RWPE2 (cell line): ENCODE data around the gene COL4A6.
A peak's percentile ranks its signal among the peaks of the same experiment; 100 is the strongest.

Experiments used
- ATAC-seq: fragments of 200-7000 bp; cut with Tn5 transposase; 3 replicates; pipeline ENCODE4 v1.9.1; 2021; ENCODE audit warnings: low read depth
- DNase-seq: peaks from one replicate; pipeline ENCODE4 v3.0.0-alpha.2; 2020; ENCODE audit warnings: low spot score
- H3K27ac ChIP-seq: fragments of 450-650 bp; 2 replicates; pipeline ENCODE4 v1.5.1; 2017; ENCODE audit warnings: mild to moderate bottlenecking; ENCODE audit not compliant: poor library complexity, severe bottlenecking
- H3K27me3 ChIP-seq: fragments of 250-450 bp; sonication (Bioruptor Pico); 2 replicates; pipeline ENCODE4 v1.5.1; 2021; ENCODE audit warnings: mild to moderate bottlenecking, moderate library complexity; ENCODE audit not compliant: insufficient read depth, poor library complexity, severe bottlenecking
- H3K36me3 ChIP-seq: fragments of 250-450 bp; sonication (Bioruptor Pico); 2 replicates; pipeline ENCODE4 v1.5.1; 2020; ENCODE audit warnings: low read depth, mild to moderate bottlenecking, moderate library complexity
- H3K4me1 ChIP-seq: fragments of 250-450 bp; sonication (Bioruptor Pico); 2 replicates; pipeline ENCODE4 v1.5.1; 2021; ENCODE audit warnings: mild to moderate bottlenecking, moderate library complexity; ENCODE audit not compliant: insufficient read depth, poor library complexity, severe bottlenecking
- H3K4me3 ChIP-seq: fragments of 250-450 bp; sonication (Bioruptor Pico); 2 replicates; pipeline ENCODE4 v1.5.1; 2021; ENCODE audit warnings: mild to moderate bottlenecking, moderate library complexity; ENCODE audit not compliant: severe bottlenecking
- H3K9me3 ChIP-seq: fragments of 250-450 bp; sonication (Bioruptor Pico); 2 replicates; pipeline ENCODE4 v1.5.1; 2021; ENCODE audit warnings: mild to moderate bottlenecking, moderate library complexity; ENCODE audit not compliant: severe bottlenecking
- TF ChIP-seq, protein P1 (sequence below): fragments of 450-650 bp; IDR thresholded peaks from one replicate; pipeline ENCODE4 v1.5.1; 2017; ENCODE audit warnings: mild to moderate bottlenecking, moderate library complexity; ENCODE audit not compliant: poor library complexity, severe bottlenecking

COL4A6 gene

DNA sequence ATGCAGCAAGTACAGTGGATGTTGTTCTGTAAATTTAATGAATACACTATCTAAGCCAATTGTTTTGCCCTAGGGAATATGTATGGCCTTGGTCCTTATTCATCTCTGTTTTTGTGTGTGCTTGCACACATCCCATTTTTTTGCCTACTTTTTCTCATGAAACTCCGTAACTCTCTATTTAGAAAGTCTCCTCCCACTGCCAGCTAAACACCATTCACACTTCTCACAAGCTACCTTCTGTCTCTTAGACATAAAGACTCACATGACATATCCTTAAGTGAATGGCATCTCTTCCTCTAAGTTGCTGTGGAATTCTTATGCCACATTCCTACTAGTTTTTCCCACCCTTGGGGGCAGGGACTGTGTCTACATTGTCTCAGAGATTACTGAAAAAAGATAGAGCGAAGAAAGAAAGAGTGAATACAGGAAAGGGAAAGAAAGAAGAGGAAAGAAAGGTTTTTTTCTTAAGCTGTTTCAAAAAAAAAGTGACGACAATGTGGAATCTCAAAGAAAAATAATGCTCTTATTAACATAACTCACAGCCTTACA is 229.1 kb downstream of the COL4A6 start:
- Histone ChIP-seq H3K4me3 (no peak overlapping the region), H3K36me3 (0 out of 2 replicates have a peak, but pooled peaks cover 3% of the 10 kb centered on the region), H3K9me3 (no peaks in the 10 kb centered on the region), H3K27me3 (no peaks in the 10 kb centered on the region), H3K27ac (no peak overlapping the region), H3K4me1 (no peaks in the 10 kb centered on the region)
- TF ChIP-seq, protein P1, sequence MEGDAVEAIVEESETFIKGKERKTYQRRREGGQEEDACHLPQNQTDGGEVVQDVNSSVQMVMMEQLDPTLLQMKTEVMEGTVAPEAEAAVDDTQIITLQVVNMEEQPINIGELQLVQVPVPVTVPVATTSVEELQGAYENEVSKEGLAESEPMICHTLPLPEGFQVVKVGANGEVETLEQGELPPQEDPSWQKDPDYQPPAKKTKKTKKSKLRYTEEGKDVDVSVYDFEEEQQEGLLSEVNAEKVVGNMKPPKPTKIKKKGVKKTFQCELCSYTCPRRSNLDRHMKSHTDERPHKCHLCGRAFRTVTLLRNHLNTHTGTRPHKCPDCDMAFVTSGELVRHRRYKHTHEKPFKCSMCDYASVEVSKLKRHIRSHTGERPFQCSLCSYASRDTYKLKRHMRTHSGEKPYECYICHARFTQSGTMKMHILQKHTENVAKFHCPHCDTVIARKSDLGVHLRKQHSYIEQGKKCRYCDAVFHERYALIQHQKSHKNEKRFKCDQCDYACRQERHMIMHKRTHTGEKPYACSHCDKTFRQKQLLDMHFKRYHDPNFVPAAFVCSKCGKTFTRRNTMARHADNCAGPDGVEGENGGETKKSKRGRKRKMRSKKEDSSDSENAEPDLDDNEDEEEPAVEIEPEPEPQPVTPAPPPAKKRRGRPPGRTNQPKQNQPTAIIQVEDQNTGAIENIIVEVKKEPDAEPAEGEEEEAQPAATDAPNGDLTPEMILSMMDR = no peak
- DNase-seq = no peak
- ATAC-seq = no peak

DNA sequence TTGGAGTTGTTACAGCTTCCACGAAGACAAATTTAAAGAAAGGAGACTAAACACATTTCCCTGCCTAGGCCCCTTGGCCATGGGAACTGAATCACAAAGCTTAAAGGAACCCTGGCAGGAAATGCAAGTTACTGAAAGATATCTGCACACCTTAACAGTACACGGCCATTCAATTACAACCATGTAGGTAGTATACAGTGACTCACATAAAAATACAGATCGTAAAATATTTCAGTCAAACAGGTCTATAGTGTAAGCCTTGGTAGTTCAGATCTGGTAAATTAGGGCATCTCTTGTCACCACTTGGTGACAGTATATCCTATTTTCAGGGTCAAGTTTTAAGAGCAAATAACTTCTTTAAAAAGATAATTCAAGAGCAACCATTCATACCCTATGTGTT is 234.7 kb downstream of the COL4A6 start:
- Histone ChIP-seq H3K27ac (no peak overlapping the region), H3K36me3 (peaks cover 6% of the 10 kb centered on the region; the same call in 1 of the 2 replicates), H3K4me3 (no peak overlapping the region), H3K27me3 (no peaks in the 10 kb centered on the region), H3K4me1 (no peaks in the 10 kb centered on the region), H3K9me3 (no peaks in the 10 kb centered on the region)
- ATAC-seq = no peak
- TF ChIP-seq, protein P1 = no peak
- DNase-seq = no peak

DNA sequence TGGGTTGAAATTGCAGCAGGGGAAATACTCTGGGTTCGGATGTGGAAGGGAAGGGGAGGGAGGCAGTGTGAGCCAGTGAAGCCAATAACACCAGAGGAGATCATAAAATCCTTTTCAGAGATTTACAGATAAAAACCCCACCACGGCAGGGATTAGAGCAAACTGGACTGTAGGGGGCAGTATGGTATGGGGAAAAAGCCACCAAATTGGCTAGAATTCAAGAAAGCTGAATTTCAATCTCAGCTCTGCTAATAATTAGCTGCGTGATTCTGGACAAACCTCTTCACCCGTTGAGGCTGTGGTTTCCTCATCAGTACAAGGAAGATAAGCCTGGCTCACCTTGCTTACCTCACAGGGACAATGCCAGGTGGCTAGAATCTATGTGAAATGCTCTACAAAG is 238.5 kb downstream of the COL4A6 start:
- Histone ChIP-seq H3K4me1 (no peaks in the 10 kb centered on the region), H3K27ac (no peak overlapping the region), H3K36me3 (peaks cover 6% of the 10 kb centered on the region; the same call in 1 of the 2 replicates), H3K4me3 (no peak overlapping the region), H3K27me3 (no peaks in the 10 kb centered on the region), H3K9me3 (no peaks in the 10 kb centered on the region)
- TF ChIP-seq, protein P1 = peak; percentile 50
- ATAC-seq (no peak), DNase-seq (no peak)

DNA sequence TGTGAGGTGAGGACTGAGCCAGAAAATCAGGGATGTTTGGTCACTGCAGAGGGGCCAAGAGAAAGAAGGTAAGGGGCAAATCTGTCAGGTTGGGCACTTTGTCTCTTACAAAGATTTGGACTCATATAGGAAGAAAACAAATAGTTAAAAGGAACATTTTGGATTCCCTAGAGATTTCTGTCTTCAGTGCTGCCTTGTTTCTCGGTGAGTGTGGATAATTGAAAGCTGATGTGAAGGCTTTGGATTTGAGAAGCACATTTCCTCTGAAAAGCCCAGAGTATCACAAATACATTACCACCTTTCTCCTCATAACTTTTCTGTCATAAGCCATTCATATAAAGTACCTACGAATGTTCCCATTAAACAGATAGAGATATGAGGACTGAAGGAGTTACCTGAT is 239.2 kb downstream of the COL4A6 start:
- no peak overlapping the region for H3K27ac ChIP-seq
- no peaks in the 10 kb centered on the region for H3K9me3 ChIP-seq
- no peak for ATAC-seq

DNA sequence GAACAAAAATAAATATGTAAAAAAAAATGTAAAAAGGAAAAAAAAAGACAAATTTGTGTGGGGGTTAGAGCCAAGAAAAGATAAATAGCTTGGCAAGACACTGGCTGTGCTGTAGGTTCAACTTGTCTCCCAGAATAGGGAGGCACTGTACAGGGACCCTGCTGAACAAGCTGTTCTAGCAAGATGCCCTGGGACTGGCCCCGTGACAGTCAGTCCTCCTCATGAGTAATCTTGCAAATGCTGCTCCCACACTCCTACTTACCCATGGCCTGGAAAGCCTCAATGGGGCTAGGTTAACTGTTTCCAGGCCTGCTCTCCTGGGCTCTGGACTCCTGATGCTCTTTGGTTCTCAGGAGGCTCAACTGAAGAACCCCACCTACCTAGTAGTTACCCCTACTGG is 239.8 kb downstream of the COL4A6 start:
- DNase-seq (no peak), ATAC-seq (no peak)
- peaks cover 6% of the 10 kb centered on the region; the same call in 1 of the 2 replicates for H3K36me3 ChIP-seq
- H3K4me3 ChIP-seq = no peak overlapping the region
- no peaks in the 10 kb centered on the region for H3K9me3 ChIP-seq
- no peak overlapping the region for H3K27ac ChIP-seq
- H3K4me1 ChIP-seq = no peaks in the 10 kb centered on the region
- no peaks in the 10 kb centered on the region for H3K27me3 ChIP-seq
- TF ChIP-seq, protein P1 = no peak

More for the DNA sequence above, 239.2 kb downstream of the COL4A6 start:
- Histone ChIP-seq H3K27me3 (no peaks in the 10 kb centered on the region), H3K4me1 (no peaks in the 10 kb centered on the region), H3K36me3 (peaks cover 6% of the 10 kb centered on the region; the same call in 1 of the 2 replicates), H3K4me3 (no peak overlapping the region)
- TF ChIP-seq, protein P1 = no peak
- DNase-seq = no peak
